SK-N-SH treated with all-trans-retinoic acid at 6 μM for 48 hours (cell line): Measurements from ENCODE around the gene MMADHC.

Source experiments
- ATAC-seq: fragments of 200-7000 bp; cut with Tn5 transposase; 3 replicates; pipeline ENCODE4 v1.9.1; 2020; ENCODE audit warnings: mild to moderate bottlenecking, moderate library complexity
- ARNTL ChIP-seq: fragments of 450-650 bp; formaldehyde crosslinking; IDR thresholded peaks from 2 replicates; pipeline ENCODE4 v1.5.0; 2020; ENCODE audit warnings: low read depth, mild to moderate bottlenecking, moderate library complexity, borderline replicate concordance
- BACH2 ChIP-seq: fragments of 250-450 bp; sonication (Bioruptor Pico); IDR thresholded peaks from 2 replicates; pipeline ENCODE4 v1.9.0; 2021; ENCODE audit warnings: mild to moderate bottlenecking, borderline replicate concordance
- CREB5 ChIP-seq: fragments of 250-450 bp; sonication (Bioruptor Pico); IDR thresholded peaks from 2 replicates; pipeline ENCODE4 v1.5.1; 2020; ENCODE audit warnings: low read depth, mild to moderate bottlenecking, moderate library complexity
- CSDC2 ChIP-seq: fragments of 250-450 bp; sonication (Bioruptor Pico); IDR thresholded peaks from 2 replicates; pipeline ENCODE4 v1.5.0; 2020; ENCODE audit warnings: mild to moderate bottlenecking, moderate library complexity
- ESRRG ChIP-seq: fragments of 250-450 bp; sonication (Bioruptor Pico); IDR thresholded peaks from 2 replicates; pipeline ENCODE4 v1.6.1; 2021; ENCODE audit warnings: mild to moderate bottlenecking
- GLIS3 ChIP-seq: fragments of 250-450 bp; sonication (Bioruptor Pico); IDR thresholded peaks from 2 replicates; pipeline ENCODE4 v1.5.0; 2020; ENCODE audit warnings: mild to moderate bottlenecking, moderate library complexity
- ISL1 ChIP-seq: fragments of 250-450 bp; sonication (Bioruptor Pico); IDR thresholded peaks from 2 replicates; pipeline ENCODE4 v2.1.2; 2022; ENCODE audit warnings: mild to moderate bottlenecking, moderate library complexity
- OSR1 ChIP-seq: fragments of 250-450 bp; sonication (Bioruptor Pico); IDR thresholded peaks from 2 replicates; pipeline ENCODE4 v1.8.0; 2022; ENCODE audit warnings: moderate library complexity, mild to moderate bottlenecking, inconsistent platforms
- PPARA ChIP-seq: fragments of 250-450 bp; sonication (Bioruptor Pico); IDR thresholded peaks from 2 replicates; pipeline ENCODE4 v1.5.0; 2020; ENCODE audit warnings: mild to moderate bottlenecking, borderline replicate concordance
- RARB ChIP-seq: fragments of 250-450 bp; sonication (Bioruptor Pico); IDR thresholded peaks from 2 replicates; pipeline ENCODE4 v1.8.0; 2021; ENCODE audit warnings: mild to moderate bottlenecking, moderate library complexity
- SNAI2 ChIP-seq: fragments of 250-450 bp; sonication (Bioruptor Pico); IDR thresholded peaks from 2 replicates; pipeline ENCODE4 v1.5.0; 2020; ENCODE audit warnings: mild to moderate bottlenecking, moderate library complexity
- TCF4 ChIP-seq: fragments of 250-450 bp; sonication (Bioruptor Pico); IDR thresholded peaks from 2 replicates; pipeline ENCODE4 v1.8.0; 2021; ENCODE audit warnings: mild to moderate bottlenecking, moderate library complexity, borderline replicate concordance
- TOX ChIP-seq: fragments of 250-450 bp; sonication (Bioruptor Pico); IDR thresholded peaks from 2 replicates; pipeline ENCODE4 v1.8.0; 2021; ENCODE audit warnings: mild to moderate bottlenecking, moderate library complexity, borderline replicate concordance
- TSHZ2 ChIP-seq: fragments of 250-450 bp; sonication (Bioruptor Pico); IDR thresholded peaks from 2 replicates; pipeline ENCODE4 v1.5.0; 2020; ENCODE audit warnings: mild to moderate bottlenecking, moderate library complexity
- ZC3H10 ChIP-seq: fragments of 250-450 bp; sonication (Bioruptor Pico); IDR thresholded peaks from 2 replicates; pipeline ENCODE4 v1.5.1; 2021; ENCODE audit warnings: mild to moderate bottlenecking, moderate library complexity
- ZFP3 ChIP-seq: fragments of 250-450 bp; sonication (Bioruptor Pico); IDR thresholded peaks from 2 replicates; pipeline ENCODE4 v1.5.0; 2020; ENCODE audit warnings: mild to moderate bottlenecking, moderate library complexity
- ZFP30 ChIP-seq: fragments of 450-650 bp; formaldehyde crosslinking; IDR thresholded peaks from 2 replicates; pipeline ENCODE4 v1.5.0; 2022; ENCODE audit warnings: mild to moderate bottlenecking, moderate library complexity
- ZNF565 ChIP-seq: fragments of 450-650 bp; formaldehyde crosslinking; conservative IDR thresholded peaks from 2 replicates; pipeline ENCODE4 v1.5.0; 2020; ENCODE audit warnings: low read depth, mild to moderate bottlenecking, moderate library complexity
- ZNF70 ChIP-seq: fragments of 450-650 bp; formaldehyde crosslinking; IDR thresholded peaks from 2 replicates; pipeline ENCODE4 v1.5.0; 2020; ENCODE audit warnings: mild to moderate bottlenecking, moderate library complexity
- ZNF8 ChIP-seq: fragments of 450-650 bp; formaldehyde crosslinking; IDR thresholded peaks from 2 replicates; pipeline ENCODE4 v1.5.0; 2020; ENCODE audit warnings: mild to moderate bottlenecking, moderate library complexity
- TF ChIP-seq, protein P1 (sequence below): fragments of 250-450 bp; sonication (Bioruptor Pico); IDR thresholded peaks from 2 replicates; pipeline ENCODE4 v1.8.0; 2020; ENCODE audit warnings: mild to moderate bottlenecking, moderate library complexity, borderline replicate concordance
- TF ChIP-seq, protein P2 (sequence below): fragments of 250-450 bp; sonication (Bioruptor Pico); IDR thresholded peaks from 2 replicates; pipeline ENCODE4 v1.5.1; 2021; ENCODE audit warnings: mild to moderate bottlenecking, moderate library complexity

Gene MMADHC

DNA sequence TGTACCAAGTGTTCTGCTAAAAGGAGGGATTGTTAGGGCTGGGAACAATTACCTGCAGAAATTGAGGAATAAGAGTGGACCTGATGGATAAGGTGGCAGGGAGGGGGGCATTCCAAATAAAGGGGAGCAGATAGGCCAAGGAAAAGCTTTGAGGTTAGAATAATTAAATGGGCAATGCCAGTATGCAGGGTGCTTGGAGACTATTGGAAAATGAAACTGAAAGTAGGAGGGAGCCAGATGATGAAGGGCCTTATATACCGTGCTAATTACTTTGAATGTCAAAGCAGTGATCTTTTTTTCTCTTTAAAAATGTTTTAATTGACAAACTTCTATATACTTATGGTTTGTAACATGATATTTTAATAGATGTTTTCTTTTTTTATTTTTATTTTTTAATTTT, 42.9 kb downstream of the MMADHC start (continued):
- TF ChIP-seq ARNTL (CRISPR knock-in tag): no peak
- no peak for TF ChIP-seq GLIS3 (CRISPR knock-in tag)
- no peak for TF ChIP-seq CSDC2 (CRISPR knock-in tag)
- TF ChIP-seq ESRRG (CRISPR knock-in tag): no peak
- no peak for TF ChIP-seq BACH2 (CRISPR knock-in tag)
- no peak for TF ChIP-seq ZC3H10 (CRISPR knock-in tag)

GRCh38 chr2:149543845-149544244, 43.7 kb downstream of the MMADHC start:
- no peak for TF ChIP-seq TSHZ2 (CRISPR knock-in tag)
- TF ChIP-seq CSDC2 (CRISPR knock-in tag): no peak
- TF ChIP-seq, protein P1, sequence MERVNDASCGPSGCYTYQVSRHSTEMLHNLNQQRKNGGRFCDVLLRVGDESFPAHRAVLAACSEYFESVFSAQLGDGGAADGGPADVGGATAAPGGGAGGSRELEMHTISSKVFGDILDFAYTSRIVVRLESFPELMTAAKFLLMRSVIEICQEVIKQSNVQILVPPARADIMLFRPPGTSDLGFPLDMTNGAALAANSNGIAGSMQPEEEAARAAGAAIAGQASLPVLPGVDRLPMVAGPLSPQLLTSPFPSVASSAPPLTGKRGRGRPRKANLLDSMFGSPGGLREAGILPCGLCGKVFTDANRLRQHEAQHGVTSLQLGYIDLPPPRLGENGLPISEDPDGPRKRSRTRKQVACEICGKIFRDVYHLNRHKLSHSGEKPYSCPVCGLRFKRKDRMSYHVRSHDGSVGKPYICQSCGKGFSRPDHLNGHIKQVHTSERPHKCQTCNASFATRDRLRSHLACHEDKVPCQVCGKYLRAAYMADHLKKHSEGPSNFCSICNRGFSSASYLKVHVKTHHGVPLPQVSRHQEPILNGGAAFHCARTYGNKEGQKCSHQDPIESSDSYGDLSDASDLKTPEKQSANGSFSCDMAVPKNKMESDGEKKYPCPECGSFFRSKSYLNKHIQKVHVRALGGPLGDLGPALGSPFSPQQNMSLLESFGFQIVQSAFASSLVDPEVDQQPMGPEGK (CRISPR knock-in tag): no peak
- no peak for TF ChIP-seq BACH2 (CRISPR knock-in tag)
- TF ChIP-seq ARNTL (CRISPR knock-in tag): no peak
- TF ChIP-seq SNAI2 (CRISPR knock-in tag): no peak
- TF ChIP-seq OSR1 (CRISPR knock-in tag): no peak
- TF ChIP-seq ZC3H10 (CRISPR knock-in tag): no peak
- no peak for TF ChIP-seq ZNF70
- no peak for TF ChIP-seq PPARA (CRISPR knock-in tag)
- TF ChIP-seq ZFP30: no peak
- TF ChIP-seq ZFP3: no peak
- TF ChIP-seq TOX: no peak
- TF ChIP-seq ESRRG (CRISPR knock-in tag): no peak
- no peak for TF ChIP-seq TCF4
- TF ChIP-seq RARB (CRISPR knock-in tag): no peak
- no peak for TF ChIP-seq ZNF8
- ATAC-seq: no peak

- no peak for TF ChIP-seq TCF4
- no peak for TF ChIP-seq PPARA (CRISPR knock-in tag)
- no peak for TF ChIP-seq ZNF565 (CRISPR knock-in tag)
- no peak for TF ChIP-seq RARB (CRISPR knock-in tag)
- no peak for TF ChIP-seq ZNF70
- TF ChIP-seq ZFP3: no peak
- TF ChIP-seq, protein P2, sequence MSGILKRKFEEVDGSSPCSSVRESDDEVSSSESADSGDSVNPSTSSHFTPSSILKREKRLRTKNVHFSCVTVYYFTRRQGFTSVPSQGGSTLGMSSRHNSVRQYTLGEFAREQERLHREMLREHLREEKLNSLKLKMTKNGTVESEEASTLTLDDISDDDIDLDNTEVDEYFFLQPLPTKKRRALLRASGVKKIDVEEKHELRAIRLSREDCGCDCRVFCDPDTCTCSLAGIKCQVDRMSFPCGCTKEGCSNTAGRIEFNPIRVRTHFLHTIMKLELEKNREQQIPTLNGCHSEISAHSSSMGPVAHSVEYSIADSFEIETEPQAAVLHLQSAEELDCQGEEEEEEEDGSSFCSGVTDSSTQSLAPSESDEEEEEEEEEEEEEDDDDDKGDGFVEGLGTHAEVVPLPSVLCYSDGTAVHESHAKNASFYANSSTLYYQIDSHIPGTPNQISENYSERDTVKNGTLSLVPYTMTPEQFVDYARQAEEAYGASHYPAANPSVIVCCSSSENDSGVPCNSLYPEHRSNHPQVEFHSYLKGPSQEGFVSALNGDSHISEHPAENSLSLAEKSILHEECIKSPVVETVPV (CRISPR knock-in tag): no peak
- TF ChIP-seq ISL1 (CRISPR knock-in tag): no peak
- TF ChIP-seq ARNTL (CRISPR knock-in tag): no peak
- no peak for TF ChIP-seq CREB5
- no peak for TF ChIP-seq ESRRG (CRISPR knock-in tag)
- ATAC-seq: no peak
Measured at GRCh38 chr2:149540138-149540537, 47.4 kb downstream of the MMADHC start.

DNA sequence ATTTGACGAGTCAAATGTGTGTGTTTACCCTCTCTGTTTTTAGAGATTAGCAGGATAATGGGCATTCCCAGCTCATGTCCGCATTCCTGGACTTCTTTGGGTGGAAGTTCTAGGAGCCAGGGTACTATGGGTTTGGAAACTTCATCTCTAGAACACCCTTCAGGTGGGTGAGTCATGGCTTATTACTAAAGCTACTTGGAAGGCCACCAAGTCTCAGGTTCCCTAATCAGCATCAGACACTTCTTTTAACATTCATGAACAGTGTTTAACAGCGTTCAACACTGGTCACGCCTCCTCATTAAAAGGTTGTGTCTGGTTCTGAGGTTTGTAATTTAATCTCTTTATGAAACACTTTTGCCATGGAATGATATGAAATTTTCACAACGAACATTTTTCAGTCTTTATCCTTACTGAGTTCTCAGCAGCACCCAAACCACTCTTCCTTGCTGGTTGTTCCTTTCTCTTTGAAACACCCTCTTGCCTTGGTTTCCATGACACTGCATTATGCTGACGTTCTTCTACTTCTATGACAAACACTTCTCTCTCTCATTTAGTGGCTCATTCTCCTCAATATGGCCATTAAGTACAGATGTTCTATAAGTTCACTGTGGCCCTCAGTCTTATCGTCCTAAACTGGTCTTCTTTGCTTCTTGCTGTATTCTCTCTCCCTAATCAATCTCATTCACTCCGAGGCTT, 49.3 kb downstream of the MMADHC start:
- no peak for ATAC-seq
- TF ChIP-seq OSR1 (CRISPR knock-in tag): no peak
- TF ChIP-seq, protein P1 (CRISPR knock-in tag): no peak
